ENCODE data around the gene MAP3K5.

- TF ChIP-seq MYC (IDR thresholded peaks at IDR 0.05; ENCODE audit: low read depth, low read length) (no peak), FOS (IDR thresholded peaks at IDR 0.05; ENCODE audit: borderline replicate concordance, insufficient read depth, low read length) (no peak), MAX (IDR thresholded peaks at IDR 0.05; ENCODE audit: insufficient read depth, insufficient read length) (no peak), CTCF (IDR thresholded peaks at IDR 0.05; ENCODE audit: extremely low read depth in 1 of 2, insufficient read depth in 1 of 2, low read depth in 1 of 2, low read length in 2 of 2) (no peak), EZH2 (IDR thresholded peaks at IDR 0.05; ENCODE audit: borderline replicate concordance, low read depth, low read length, severe bottlenecking) (no peak), POLR2A (IDR thresholded peaks at IDR 0.05; ENCODE audit: low read depth, low read length) (no peak)
These were observed 47.0 kb downstream of the MAP3K5 start for GRCh38 chr6:136745300-136745699.

Data from endothelial cell of umbilical vein (primary cell).